Measurements from ENCODE around the gene PPM1K.
"Not testable (repeated sequence)": the region's sequence is repeated elsewhere in the genome, so short reads cannot be mapped to it uniquely, and the experiment has no call there.

The PPM1K gene

DNA sequence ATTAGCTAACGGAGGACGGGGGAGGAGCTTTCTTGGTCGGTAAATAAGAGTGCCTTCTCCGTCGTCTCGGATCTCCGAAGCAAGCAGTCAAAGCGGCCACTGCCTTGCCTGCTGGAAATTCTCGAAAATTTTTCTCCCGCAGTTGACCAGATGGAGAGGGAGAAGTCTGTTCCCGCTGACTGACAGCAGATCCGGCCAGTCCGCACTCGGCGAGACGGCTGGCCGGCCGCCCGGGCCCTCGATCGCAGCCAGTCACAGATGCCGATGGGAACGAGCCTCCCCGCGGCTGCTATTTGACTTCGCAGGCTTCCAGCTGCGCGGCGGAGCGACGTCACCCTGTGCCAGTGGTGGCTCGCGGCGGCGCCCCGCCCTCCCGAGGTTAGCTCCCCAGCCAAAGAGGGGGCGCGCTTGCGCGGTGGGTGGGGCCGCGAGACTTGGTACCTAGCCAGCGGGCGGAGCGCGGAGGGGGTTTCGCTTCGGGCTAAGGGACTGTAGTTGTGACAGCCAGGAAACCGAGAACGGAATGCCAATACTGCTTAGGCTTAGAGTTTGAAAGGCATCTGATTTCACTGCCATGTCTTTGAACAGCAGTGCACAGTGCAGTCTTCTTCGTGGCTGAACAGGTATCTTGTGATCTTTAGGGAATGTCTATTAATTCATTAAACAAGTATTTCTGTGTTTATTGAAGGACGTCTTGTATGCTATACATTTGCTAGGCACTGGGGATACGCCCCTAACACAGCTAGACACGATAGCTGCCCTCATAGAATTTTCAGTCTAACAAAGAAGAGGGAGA is at the start of gene PPM1K:
TSS of gene PPM1K (minus strand) at position 123 of the 796 bp plus-strand sequence. CDS start 5,978 bp downstream, outside the sequence.
- in situ Hi-C loops (cut with HindIII; ENCODE audit: low sequenced_read_pairs): no loop called here

DNA sequence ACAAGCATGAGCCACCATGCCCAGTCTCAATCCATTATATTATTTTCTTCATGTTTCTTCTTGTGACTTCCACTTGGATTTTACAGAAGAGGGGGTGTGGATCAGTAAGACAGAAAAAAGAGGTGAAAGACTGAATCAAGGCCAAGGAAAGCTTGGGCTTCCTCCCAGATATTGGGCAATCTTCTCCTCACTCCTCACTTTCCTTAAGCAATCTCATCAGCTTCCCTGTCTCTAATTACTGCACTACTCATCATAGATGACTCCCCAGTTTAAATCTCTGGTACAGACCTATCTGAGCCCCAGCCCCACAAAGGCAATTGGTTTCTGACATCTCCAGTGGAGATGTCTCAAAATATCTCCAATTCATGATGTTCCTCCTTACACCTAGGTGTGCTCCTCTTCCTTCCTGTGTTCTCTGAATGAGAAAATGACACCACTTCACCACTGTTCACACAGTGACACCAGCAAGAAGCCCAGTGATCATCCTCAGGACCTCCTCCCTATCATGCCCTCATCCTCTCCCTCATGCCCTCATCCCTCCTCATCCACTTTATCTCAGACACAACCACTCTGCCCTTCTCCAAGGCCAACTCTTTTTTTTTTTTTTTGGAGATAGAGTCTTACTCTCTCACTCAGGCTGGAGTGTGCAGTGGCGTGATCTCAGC is 49.5 kb upstream of the PPM1K start:
- in situ Hi-C loops (cut with HindIII; ENCODE audit: low sequenced_read_pairs): no loop called here

DNA sequence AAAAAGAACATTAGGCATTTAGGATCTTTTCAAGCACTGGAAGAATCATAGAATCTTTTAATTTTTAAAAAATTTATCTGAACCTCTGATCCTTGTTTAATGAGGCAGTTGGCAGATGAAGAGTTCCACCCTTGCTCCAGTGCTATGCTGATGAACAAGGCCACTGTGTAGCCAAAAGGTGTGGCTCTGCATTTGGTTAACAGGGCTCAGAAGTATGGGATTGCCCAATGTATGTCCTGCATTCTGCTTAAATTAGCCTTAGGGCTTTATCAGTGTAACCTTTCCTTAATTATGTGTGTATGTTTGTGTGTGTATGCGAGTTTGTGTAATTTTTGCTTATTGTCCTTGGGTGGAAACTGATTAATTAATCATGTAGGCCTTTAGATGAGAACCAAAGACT is 43.3 kb upstream of the PPM1K start:
- in situ Hi-C loops (cut with HindIII; ENCODE audit: low sequenced_read_pairs): no loop called here

DNA sequence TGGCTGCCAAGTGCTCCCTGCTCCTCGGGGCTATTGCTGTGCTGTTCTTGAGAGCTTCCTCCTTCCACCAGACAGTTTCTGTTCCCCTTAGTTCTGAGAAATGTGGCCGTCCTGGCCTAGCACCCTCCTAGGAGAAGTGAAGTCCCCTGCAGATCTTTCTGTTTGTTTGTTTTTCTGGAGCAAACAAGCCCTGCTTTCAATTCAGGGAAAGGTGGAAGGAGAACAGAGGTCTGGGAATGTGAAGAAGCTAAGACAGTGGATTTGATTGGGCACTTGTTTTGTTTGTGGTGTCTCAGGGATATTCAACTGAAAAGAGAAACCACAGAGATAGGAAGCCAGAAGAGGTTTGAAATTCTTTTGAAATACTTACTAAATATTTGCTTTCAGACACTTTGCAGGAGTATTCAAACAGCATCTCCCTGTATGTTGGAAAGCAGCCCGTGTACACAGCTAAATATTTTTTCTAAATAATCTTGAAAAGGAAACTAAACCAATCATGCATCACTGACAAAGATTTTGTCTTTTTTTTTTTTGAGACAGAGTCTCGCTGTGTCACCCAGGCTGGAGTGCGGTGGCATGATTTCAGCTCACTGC is 36.5 kb upstream of the PPM1K start:
- in situ Hi-C loops (cut with HindIII; ENCODE audit: low sequenced_read_pairs): no loop called here

DNA sequence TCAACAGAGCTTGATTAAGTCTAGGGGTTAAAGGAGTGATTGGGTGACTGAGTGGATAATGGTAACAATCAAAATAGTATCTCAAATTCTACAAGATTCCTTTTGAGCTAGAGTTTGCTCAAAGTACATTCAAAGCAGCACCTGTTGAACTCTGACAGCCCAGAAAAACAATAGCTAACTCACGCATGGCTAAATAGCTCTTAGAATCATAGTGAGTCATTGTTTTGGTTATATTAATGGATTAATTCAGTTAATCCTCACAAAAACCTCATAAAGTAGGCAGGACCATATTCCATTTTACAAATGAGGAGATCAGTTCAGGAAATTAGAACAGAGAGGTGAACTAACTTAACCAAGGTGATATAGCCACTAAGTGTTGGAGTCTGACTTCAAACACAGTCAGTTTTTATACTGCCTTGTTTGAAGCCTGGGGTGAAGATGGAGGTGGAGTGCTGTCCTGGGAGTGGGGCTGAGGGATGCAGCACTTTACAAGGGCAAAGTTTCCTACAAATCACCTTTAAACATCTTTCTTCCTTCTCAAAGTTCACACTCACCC is 35.9 kb upstream of the PPM1K start:
- in situ Hi-C loops (cut with HindIII; ENCODE audit: low sequenced_read_pairs): no loop called here

DNA sequence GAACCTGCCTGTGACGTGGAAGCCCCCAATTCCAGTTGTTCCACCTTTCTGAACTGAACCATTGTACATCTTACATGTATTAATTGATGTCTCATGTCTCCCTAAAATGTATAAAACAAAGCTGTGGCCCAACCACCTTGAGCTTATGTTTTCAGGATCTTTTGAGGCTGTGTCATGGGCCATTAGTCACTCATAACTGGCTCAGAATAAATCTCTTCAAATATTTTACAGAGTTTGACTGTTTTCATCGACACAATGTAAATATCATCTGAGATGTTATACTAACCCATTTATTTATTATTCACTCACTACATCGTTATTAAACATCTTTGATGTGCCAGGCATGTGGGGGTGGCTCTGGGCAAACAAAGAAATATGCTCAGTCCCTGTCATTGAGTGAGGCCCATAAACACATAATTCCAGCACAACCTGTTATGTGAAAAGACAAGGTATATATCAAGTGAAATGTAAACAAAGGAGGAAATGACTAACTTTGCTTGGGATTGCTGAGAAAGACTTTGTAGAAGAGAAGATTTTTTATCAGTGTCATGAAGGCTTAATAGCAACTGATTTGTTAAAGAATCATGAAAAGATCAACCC is 34.5 kb upstream of the PPM1K start:
- in situ Hi-C loops (cut with HindIII; ENCODE audit: low sequenced_read_pairs): no loop called here

DNA sequence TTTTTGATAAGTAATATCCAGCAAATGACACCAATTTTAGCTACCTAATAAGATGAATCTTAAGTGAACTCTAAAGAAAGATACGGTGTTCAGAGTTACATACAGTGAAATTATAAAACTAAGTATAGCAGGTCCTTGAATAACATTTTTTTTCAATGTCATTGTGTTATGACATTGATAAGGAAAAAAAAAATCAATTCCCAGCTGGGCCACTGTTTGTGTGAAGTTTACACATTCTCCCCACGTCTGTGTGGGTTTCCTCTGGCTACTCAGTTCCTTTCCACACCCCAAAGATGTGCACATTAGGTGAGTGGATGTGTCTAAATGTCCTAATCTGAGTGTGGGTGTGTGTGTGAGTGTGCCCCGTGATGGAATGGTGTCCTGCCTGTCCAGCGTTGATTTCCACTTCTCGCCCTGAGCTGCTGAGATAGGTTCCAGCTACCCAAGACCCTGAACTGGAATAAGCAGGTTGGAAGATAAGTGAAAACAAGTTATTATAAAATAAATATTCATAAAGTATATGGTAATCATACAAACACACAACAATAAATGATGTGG is 31.2 kb upstream of the PPM1K start:
- in situ Hi-C loops (cut with HindIII; ENCODE audit: low sequenced_read_pairs): no loop called here

DNA sequence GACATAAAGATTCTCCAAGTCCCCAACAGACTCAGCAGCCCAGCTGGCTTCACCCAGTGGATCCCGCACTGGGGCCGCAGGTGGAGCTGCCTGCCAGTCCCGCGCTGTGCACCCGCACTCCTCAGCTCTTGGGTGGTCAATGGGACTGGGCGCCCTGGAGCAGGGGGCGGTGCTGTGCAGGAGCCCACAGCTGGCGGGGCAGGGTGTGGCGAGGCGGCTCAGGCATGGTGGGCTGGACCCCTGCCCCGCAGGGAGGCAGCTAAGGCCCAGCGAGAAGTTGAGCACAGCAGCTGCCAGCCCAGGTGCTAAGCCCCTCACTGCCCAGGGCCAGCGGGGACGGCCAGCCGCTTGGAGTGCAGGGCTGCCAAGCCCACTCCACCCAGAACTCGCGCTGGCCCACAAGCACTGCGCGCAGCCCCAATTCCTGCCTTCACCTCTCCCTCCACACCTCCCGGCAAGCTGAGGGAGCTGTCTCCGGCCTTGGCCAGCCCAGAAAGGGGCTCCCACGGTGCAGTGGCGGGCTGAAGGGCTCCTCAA is 28.8 kb upstream of the PPM1K start:
- in situ Hi-C loops (cut with HindIII; ENCODE audit: low sequenced_read_pairs): not testable (repeated sequence)

DNA sequence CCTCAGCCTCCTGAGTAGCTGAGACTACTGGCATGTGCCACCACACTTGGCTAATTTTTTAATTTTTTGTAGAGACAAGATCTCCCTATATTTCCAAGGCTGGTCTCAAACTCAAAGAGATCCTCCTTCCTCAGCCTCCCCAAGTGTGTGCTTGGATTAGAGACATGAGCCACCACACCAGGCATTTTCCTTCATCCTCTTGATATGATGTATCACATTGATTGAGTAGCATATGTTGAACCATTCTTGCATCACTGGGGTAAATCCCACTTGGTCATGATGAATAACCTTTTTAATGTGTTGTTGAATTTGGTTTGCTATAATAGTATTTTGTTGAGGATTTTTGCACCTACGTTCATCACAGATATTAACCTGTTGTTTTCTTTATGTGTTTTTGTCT is 24.2 kb upstream of the PPM1K start:
- in situ Hi-C loops (cut with HindIII; ENCODE audit: low sequenced_read_pairs): no loop called here

DNA sequence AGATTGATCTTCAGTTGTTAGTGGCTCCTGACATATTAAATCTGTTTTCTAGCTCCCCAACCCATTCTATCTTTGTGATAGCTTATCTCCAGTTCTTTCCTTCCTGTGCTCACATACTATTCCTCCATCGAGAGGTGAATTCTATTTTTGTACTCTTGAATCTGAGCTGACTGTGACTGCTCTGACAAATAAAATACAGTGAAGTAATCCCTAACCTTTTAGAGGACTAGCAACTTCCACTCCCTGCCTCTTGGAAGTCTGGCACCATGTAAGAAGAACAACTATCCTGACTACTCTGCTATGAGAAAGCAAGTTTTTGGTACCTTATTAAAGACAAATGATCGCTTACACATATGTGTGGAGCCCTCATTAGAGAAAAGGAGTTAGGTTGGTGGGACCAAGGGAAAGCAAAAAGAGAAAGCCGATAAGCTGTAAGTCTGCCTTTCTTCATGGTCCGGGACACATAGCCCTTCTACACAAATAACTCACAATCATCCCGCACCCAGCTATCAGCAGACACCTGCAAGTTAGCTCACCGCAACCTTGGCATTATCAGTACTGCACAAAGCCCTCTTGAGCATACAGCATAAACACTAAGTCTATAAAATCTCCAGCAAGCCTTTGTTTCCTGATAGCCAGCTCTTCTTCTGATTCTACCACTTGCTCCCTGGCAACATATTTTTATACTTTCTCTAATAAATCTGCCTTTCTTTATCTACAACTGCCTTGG is 13.5 kb upstream of the PPM1K start:
- in situ Hi-C loops (cut with HindIII; ENCODE audit: low sequenced_read_pairs): no loop called here

DNA sequence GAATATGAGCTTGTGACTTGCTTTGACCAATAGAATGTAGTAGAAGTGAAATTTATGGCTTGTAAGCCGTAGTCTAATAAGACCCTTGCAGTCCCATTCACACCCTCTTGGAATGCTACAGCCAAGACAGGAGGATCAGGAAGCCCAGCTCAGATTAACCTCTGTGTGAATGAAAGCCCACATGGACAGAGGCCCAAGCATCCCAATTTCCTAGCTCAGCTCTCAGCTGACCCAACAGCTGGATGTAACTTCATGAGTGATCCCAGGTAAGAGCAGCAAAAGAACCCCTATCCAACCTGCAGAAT is 12.8 kb upstream of the PPM1K start:
- in situ Hi-C loops (cut with HindIII; ENCODE audit: low sequenced_read_pairs): no loop called here

DNA sequence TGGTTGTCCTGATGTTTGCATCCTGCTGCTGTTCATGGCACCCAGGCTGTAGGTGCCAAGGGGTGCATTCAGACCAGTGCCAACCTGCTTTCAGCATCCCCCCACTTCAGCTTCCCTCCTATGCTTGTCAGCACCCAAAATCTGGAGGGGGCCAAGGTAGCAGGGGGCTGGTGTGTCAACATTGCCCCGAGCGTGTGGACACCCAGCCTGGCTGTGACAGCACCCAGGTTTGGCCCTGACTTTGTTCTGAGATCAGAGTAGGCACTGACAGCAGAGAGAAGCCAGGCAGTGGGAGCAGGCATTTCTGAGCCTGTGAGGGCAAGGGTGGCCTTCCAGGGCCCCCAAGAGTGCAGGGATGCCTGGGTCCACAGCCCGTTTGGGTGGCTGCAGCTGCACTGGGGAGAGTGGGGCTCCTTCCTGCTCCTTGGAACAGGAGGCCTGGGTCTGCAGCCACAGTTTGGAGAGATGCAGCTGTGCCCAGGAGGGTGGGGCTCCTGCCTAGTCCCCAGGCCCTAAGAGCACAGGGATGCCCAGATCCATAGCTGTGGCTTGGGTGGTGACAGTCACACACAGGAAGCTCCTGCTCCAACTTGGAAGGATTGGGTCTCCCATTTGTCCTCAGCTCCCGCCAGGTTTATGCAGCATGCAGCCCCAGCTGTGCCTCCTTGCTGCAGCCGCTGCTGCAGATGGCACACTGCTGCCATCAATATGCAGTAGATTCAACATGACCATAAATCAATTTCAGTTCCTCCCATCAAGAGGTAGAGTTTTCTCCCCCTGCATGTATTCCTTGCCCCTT is 12.3 kb upstream of the PPM1K start:
- in situ Hi-C loops (cut with HindIII; ENCODE audit: low sequenced_read_pairs): no loop called here

DNA sequence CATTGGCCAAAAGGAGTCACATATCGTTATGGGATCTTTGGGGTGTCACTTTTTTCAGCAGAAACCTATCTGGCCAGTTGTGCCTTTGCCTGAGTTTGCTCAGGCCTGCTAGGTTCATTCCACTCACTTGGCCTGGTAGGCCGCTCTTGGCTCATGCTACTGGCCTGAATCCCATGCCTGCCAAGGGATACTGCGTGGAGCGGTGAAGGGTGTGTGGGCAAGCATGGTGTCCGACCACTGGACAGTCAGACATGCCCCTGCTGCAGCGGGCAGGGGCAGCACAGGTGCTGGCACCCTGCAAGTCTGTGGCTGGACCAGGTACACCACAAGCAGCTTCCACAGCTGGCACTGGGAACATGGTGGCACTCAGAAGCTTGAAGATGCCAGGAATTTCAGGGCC is 11.3 kb upstream of the PPM1K start:
- in situ Hi-C loops (cut with HindIII; ENCODE audit: low sequenced_read_pairs): no loop called here

DNA sequence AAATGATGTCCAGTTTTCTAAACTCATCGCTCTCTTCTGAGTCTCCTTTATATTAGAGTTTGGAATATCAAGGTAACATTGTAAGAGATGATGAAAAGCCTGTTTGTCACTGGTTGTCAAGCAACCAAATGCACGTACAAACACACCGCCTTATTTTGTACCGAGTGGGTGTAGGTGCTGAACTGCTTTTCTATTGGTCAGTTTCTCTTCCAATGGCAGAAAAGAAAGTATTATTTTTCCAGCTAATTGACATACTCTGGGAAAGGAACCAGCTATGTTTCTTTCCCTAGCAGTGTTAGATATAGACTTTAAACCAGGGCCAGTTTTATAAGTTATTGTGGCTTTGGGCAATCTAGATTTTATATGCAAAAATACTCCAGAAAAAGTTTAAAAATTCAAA is 6.6 kb upstream of the PPM1K start:
- in situ Hi-C loops (cut with HindIII; ENCODE audit: low sequenced_read_pairs): no loop called here

DNA sequence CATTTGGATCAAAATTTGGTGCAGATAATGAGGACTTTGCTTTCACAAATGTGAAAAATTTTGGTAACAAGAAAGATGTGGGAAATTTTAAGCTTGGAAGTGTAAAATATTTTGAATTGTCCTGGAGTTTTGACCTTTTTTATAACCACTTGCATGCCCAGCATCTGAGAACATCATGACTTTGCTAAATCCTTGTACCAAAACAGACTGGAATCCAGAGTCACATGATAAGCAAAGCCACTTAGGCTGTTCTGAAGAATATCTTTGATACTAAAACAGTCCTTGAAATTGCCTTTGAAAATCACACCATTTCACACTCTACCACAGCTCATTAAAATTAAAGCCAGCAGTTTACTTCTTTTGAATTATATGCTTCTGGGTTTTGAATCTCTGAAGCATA is 2.5 kb upstream of the PPM1K start:
- in situ Hi-C loops (cut with HindIII; ENCODE audit: low sequenced_read_pairs): no loop called here

DNA sequence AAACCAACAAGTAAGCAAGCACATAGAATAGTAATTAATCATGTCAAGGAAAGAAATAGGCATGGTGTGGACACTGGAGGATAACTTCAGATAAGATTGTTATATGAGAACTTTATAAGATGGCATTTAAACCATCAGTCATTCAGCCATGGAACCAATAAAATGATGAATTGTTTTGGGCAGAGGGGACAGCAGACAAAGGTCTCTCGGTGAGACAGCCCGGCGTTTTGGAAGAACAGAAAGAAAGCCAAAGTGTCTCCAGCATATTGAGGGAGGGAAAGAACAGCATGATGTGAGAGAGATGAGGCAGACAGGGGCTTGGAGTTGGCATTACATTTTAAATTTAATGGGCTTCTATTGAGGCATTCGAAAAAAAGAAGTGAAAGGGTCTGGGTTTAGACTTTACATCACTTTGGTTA is 883 bp upstream of the PPM1K start:
- in situ Hi-C loops (cut with HindIII; ENCODE audit: low sequenced_read_pairs): no loop called here

DNA sequence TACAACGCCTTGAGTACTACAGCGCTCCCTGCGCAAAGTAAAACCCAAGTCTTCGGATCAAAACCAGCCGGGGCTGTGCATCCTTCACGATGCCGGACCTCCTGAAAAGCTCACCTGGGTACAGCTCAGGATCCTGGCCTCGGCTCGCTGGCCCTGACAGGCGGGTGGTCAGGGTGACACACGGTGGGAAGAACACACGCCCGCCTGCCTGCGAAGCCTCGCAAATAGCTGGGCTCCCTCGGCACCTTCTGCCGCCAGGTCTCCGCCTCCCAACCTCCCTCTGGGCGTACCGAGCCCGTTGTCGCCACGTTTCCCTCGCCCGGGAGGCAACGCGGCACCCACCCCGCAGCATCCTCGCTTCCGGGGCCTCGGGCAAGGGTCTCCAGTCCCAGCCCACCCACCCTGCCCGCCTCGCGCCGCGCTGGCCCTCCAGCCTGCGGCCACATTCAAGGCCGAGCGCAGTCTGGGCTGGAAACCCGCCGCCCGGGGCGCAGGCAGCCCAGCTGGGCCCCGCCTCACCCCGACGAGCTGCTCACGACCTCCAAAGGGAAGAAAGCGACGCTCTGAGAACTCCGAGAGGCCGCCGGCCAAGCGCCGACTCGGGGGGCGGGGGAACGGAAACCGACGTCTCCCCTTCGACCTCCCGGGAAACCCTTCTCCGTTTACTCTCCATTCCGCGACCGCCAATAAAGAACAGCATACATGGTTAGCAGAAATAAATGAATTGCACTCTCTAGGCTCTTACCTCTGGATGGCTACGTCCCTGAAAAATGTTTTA is 511 bp downstream of the PPM1K start:
- in situ Hi-C loops (cut with HindIII; ENCODE audit: low sequenced_read_pairs): no loop called here

DNA sequence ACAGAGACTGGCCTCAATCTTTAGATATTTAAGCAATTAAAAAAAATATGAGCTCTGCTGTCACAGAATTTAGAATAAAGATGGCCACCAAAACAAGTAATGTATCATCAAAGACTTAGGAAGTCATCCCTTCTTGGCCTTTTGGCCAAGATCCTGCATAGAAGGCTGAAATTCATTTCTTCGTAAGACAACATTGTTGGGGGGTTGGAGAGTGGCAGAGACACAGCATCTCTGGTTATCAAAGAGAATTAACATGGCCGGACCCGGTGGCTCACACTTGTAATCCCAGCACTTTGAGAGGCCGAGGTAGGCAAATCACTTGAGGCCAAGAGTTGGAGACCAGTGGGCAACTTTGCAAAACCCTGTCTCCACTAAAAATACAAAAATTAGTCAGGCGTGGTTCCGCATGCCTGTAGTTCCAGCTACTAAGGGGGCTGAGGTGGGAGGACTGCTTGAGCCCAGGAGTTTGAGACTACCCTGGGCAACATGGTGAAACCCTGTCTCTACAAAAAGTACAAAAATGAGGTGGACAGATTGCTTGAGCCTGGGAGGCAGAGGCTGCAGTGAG is 4.0 kb downstream of the PPM1K start:
- in situ Hi-C loops (cut with HindIII; ENCODE audit: low sequenced_read_pairs): no loop called here

Measured in DLD1 (cell line).